ENCODE measurements around the gene TMED8.
A peak's percentile ranks its signal among the peaks of the same experiment; 100 is the strongest.

The TMED8 gene

GRCh38 chr14:77290705-77291104 is 86.2 kb downstream of the TMED8 start:
- Histone ChIP-seq H3K27ac (ENCODE audit: low read depth, low read length) (no peak overlapping the region), H3K4me2 (ENCODE audit: low read length) (no peak overlapping the region), H3K9me2 (replicated peaks; ENCODE audit: control insufficient read depth, low read length) (no peaks in the 10 kb centered on the region), H3K36me3 (ENCODE audit: control insufficient read depth, low read length) (0 out of 2 replicates have a peak, but pooled peaks cover 3% of the 10 kb centered on the region), H3K4me3 (ENCODE audit: low read length) (no peak overlapping the region), H3F3A (ENCODE audit: control insufficient read depth, insufficient read depth) (no peaks in the 10 kb centered on the region), H3K4me1 (ENCODE audit: control insufficient read depth, low read length) (no peaks in the 10 kb centered on the region), H3K79me2 (ENCODE audit: control insufficient read depth, low read length) (no peaks in the 10 kb centered on the region), H4K20me1 (ENCODE audit: control insufficient read depth, insufficient read depth, low read depth, low read length) (no peaks in the 10 kb centered on the region), H3K27me3 (ENCODE audit: control insufficient read depth, low read length) (no peaks in the 10 kb centered on the region), H3K9me3 (ENCODE audit: control insufficient read depth, insufficient read depth, low read length) (no peaks in the 10 kb centered on the region)
- TF ChIP-seq CTCF (IDR thresholded peaks at IDR 0.05; ENCODE audit: low read depth, low read length, poor library complexity, severe bottlenecking) (peak; percentile 22), EZH2phosphoT487 (IDR thresholded peaks at IDR 0.05; ENCODE audit: borderline replicate concordance, low read length) (no peak)

- H3F3A ChIP-seq (ENCODE audit: control insufficient read depth, insufficient read depth): no peaks in the 10 kb centered on the region
- H3K4me1 ChIP-seq (ENCODE audit: control insufficient read depth, low read length): no peaks in the 10 kb centered on the region
- no peaks in the 10 kb centered on the region for H3K79me2 ChIP-seq (ENCODE audit: control insufficient read depth, low read length)
- no peak overlapping the region for H3K4me2 ChIP-seq (ENCODE audit: low read length)
- no peaks in the 10 kb centered on the region for H4K20me1 ChIP-seq (ENCODE audit: control insufficient read depth, insufficient read depth, low read depth, low read length)
- H3K9me3 ChIP-seq (ENCODE audit: control insufficient read depth, insufficient read depth, low read length): no peaks in the 10 kb centered on the region
- no peak for TF ChIP-seq CTCF (IDR thresholded peaks at IDR 0.05; ENCODE audit: low read depth, low read length, poor library complexity, severe bottlenecking)
- TF ChIP-seq EZH2phosphoT487 (IDR thresholded peaks at IDR 0.05; ENCODE audit: borderline replicate concordance, low read length): no peak
- no peak overlapping the region for H3K27ac ChIP-seq (ENCODE audit: low read depth, low read length)
- H3K9me2 ChIP-seq (replicated peaks; ENCODE audit: control insufficient read depth, low read length): no peaks in the 10 kb centered on the region
- H3K4me3 ChIP-seq (ENCODE audit: low read length): no peak overlapping the region
- H3K36me3 ChIP-seq (ENCODE audit: control insufficient read depth, low read length): peaks cover 11% of the 10 kb centered on the region
- no peaks in the 10 kb centered on the region for H3K27me3 ChIP-seq (ENCODE audit: control insufficient read depth, low read length)
These were observed 90.3 kb downstream of the TMED8 start for GRCh38 chr14:77286576-77286975.
